ENCODE results near the gene INS. TPM values are rescaled to one million over a fixed set of nuclear protein-coding genes. Genes with fewer than 3 reads are reported as not detected.
A peak's percentile ranks its signal among the peaks of the same experiment; 100 is the strongest.

INS gene
- total and polyA plus RNA-seq, 7 donors, result 0.65 to 2.8 TPM; not detected in 5

DNA sequence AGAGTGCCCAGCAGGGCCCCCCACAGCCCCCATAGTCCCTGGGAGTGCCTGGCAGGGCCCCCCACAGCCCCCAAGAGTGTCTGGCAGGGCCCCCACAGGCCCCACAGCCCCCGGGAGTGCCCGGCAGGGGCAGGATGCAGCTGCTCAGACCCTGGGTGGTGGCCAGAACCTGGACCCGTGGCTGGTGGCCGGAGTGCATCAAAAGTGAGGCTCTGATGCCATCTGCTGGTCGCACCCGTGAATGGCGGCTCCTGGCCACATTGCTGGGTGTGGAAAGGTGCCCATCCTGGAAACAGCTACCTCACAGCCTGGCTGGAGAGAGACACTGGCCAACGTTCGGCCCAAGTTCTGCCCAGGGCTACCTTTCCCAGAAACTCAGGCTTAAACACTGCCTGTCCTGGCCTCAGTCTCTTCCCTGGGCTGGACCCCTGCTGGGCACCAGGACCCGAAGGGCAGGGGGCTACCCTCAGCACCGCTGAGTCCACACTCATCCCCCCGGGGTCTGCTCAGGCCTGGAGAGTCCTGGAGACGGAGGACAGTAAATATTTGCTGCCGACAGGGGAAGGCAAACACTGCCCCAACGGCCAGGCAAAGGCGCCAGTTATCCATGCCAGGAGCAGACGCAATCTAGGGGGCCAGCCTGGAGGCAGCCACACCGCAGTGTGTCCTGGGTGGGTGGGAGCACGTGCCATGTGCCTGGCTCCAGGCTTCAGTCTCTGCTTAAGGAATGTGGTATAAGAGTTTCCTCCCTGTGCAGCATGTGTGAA lies 4.4 kb downstream of the INS start:
- WGBS, 3 donors, result 18 to 26% (median 26%) methylated on average over 18 to 19 of the region's 19 CpGs
- peak; percentile 73 to 87 for DNase-seq
- intact Hi-C loops (cut with DNase I), result no loop called here
- Histone ChIP-seq H3K27me3 (ENCODE audit: insufficient read depth in 3 of 3, low read length in 2 of 3) (no peaks in the 10 kb centered on the region), H3K9me3 (no peaks in the 10 kb centered on the region), H3K27ac (no peak overlapping the region), H3K36me3 (ENCODE audit: insufficient read depth in 1 of 2, low read depth in 1 of 2) (no peaks in the 10 kb centered on the region), H3K4me3 (no peak overlapping the region), H3K4me1 (peaks cover 2% of the 10 kb centered on the region)
- TF ChIP-seq, protein P1, sequence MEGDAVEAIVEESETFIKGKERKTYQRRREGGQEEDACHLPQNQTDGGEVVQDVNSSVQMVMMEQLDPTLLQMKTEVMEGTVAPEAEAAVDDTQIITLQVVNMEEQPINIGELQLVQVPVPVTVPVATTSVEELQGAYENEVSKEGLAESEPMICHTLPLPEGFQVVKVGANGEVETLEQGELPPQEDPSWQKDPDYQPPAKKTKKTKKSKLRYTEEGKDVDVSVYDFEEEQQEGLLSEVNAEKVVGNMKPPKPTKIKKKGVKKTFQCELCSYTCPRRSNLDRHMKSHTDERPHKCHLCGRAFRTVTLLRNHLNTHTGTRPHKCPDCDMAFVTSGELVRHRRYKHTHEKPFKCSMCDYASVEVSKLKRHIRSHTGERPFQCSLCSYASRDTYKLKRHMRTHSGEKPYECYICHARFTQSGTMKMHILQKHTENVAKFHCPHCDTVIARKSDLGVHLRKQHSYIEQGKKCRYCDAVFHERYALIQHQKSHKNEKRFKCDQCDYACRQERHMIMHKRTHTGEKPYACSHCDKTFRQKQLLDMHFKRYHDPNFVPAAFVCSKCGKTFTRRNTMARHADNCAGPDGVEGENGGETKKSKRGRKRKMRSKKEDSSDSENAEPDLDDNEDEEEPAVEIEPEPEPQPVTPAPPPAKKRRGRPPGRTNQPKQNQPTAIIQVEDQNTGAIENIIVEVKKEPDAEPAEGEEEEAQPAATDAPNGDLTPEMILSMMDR (IDR thresholded peaks at IDR 0.05), result peak; percentile 79
- peak; percentile 69 to 83 (median 77) for ATAC-seq

- no peak for ATAC-seq
- peaks cover 0 to 6% (median 0%) of the 10 kb centered on the region in 3 donors for H3K27me3 ChIP-seq (ENCODE audit: insufficient read depth in 3 of 3, low read length in 2 of 3)
- H3K9me3 ChIP-seq, result no peaks in the 10 kb centered on the region
- no peaks in the 10 kb centered on the region for H3K36me3 ChIP-seq (ENCODE audit: insufficient read depth in 1 of 2, low read depth in 1 of 2)
- H3K27ac ChIP-seq, result no peak overlapping the region
- no peak for DNase-seq
- H3K4me3 ChIP-seq, result no peak overlapping the region
- H3K4me1 ChIP-seq, result peaks cover 11% of the 10 kb centered on the region
- TF ChIP-seq, protein P1 (IDR thresholded peaks at IDR 0.05), result no peak
- WGBS, 3 donors, result 80 to 85% (median 81%) methylated on average over 23 to 29 of the region's 29 CpGs
- intact Hi-C loops (cut with DNase I), result no loop called here
Observed at GRCh38 chr11:2155511-2155910, 5.5 kb downstream of the INS start.

DNA sequence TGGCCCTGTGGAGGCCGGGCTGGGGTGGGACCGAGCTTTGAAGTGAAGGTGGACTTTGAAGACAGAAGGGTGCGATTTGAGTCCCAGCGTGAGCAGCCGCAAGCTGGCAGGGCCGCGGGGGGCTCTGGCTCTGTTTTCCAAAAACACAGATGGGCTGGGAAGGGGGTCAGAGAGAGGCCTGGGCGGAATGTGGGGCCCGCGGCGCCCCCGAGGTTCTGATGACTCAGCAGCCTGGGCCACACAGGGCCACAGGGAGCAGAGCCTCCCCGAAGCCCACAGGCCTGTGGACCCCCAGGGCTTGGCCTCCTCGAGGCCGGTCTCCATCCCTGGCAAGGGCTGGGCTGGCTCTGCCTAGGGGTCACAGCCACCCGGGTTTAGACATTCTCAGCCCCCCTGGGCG lies 6.1 kb downstream of the INS start:
- no peak for DNase-seq
- no peaks in the 10 kb centered on the region for H3K9me3 ChIP-seq
- no peak for ATAC-seq
- 83 to 86% (median 85%) methylated on average over 17 of the region's 17 CpGs for WGBS, 3 donors
- intact Hi-C loops (cut with DNase I), result loop anchor here (5.0 kb wide), 3 partner anchors 213 to 463 kb away; partner anchors contain the start of gene TNNI2 (in 1 of the 2)
- H3K27me3 ChIP-seq (ENCODE audit: insufficient read depth in 3 of 3, low read length in 2 of 3), result peaks cover 0 to 10% (median 0%) of the 10 kb centered on the region in 3 donors
- H3K4me1 ChIP-seq, result peaks cover 13% of the 10 kb centered on the region
- no peaks in the 10 kb centered on the region for H3K36me3 ChIP-seq (ENCODE audit: insufficient read depth in 1 of 2, low read depth in 1 of 2)
- no peak overlapping the region for H3K4me3 ChIP-seq
- H3K27ac ChIP-seq, result no peak overlapping the region
- TF ChIP-seq, protein P1 (IDR thresholded peaks at IDR 0.05), result no peak

- WGBS, 3 donors, result 86 to 93% (median 90%) methylated on average over 5 to 7 of the region's 7 CpGs
- no peaks in the 10 kb centered on the region for H3K9me3 ChIP-seq
- DNase-seq, result no peak
- peaks cover 0 to 10% (median 0%) of the 10 kb centered on the region in 3 donors for H3K27me3 ChIP-seq (ENCODE audit: insufficient read depth in 3 of 3, low read length in 2 of 3)
- H3K36me3 ChIP-seq (ENCODE audit: insufficient read depth in 1 of 2, low read depth in 1 of 2), result no peaks in the 10 kb centered on the region
- intact Hi-C loops (cut with DNase I), result loop anchor here (5.0 kb wide), 3 partner anchors 212 to 462 kb away; partner anchors contain the start of gene TNNI2 (in 1 of the 2)
- no peak for ATAC-seq
- TF ChIP-seq, protein P1 (IDR thresholded peaks at IDR 0.05), result no peak
- H3K4me1 ChIP-seq, result peaks cover 13% of the 10 kb centered on the region
- no peak overlapping the region for H3K27ac ChIP-seq
- H3K4me3 ChIP-seq, result no peak overlapping the region
Observed at GRCh38 chr11:2154195-2154585, 6.8 kb downstream of the INS start.

Measured in psoas muscle (tissue), 8 donors.